ENCODE results near the gene EPN1. TPM values are rescaled to one million over a fixed set of nuclear protein-coding genes. Genes with fewer than 3 reads are reported as not detected.
A peak's percentile ranks its signal among the peaks of the same experiment; 100 is the strongest.

The EPN1 gene
- total and polyA plus RNA-seq, 9 of the 15 experiments (the other 6 are each of a cell fraction or from before 2014, with no cell fraction given), result 0.08 to 138 (median 12.7) TPM

GRCh38 chr19:55633861-55634260 lies 41.2 kb upstream of the EPN1 start (continued):
- TF ChIP-seq PTTG1 (tag; IDR thresholded peaks at IDR 0.05; ENCODE audit: low read depth), result no peak
- no peak for TF ChIP-seq RBM17 (IDR thresholded peaks at IDR 0.05; ENCODE audit: borderline replicate concordance, low read depth, low read length)
- no peak for TF ChIP-seq EP300 (IDR thresholded peaks at IDR 0.05; ENCODE audit: low read length)
- no peak for TF ChIP-seq FOXJ3 (CRISPR knock-in tag; IDR thresholded peaks at IDR 0.05)
- peak; percentile 32 for TF ChIP-seq DACH1 (IDR thresholded peaks at IDR 0.05; ENCODE audit: partially characterized antibody)
- no peak for TF ChIP-seq KLF16 (IDR thresholded peaks at IDR 0.05)
- TF ChIP-seq TEAD1 (CRISPR knock-in tag; IDR thresholded peaks at IDR 0.05), result no peak
- TF ChIP-seq ZNF384 (IDR thresholded peaks at IDR 0.05; ENCODE audit: low read depth, low read length), result no peak
- no peak for TF ChIP-seq NR3C1 (CRISPR knock-in tag; IDR thresholded peaks at IDR 0.05)
- no peak for TF ChIP-seq CBX1 (IDR thresholded peaks at IDR 0.05; ENCODE audit: low read depth)
- TF ChIP-seq FOXP4 (CRISPR knock-in tag; IDR thresholded peaks at IDR 0.05; ENCODE audit: borderline replicate concordance), result no peak
- no peak for TF ChIP-seq KLF13 (tag; IDR thresholded peaks at IDR 0.05; ENCODE audit: borderline replicate concordance, low read depth)
- TF ChIP-seq CEBPG (CRISPR knock-in tag; IDR thresholded peaks at IDR 0.05), result no peak
- peak in 1 of 2 experiments; percentile 31; a peak in 1 of 4 replicates for TF ChIP-seq CEBPG (tag; conservative IDR thresholded peaks at IDR 0.05 in 1 of 2, IDR thresholded peaks at IDR 0.05 in 1 of 2)
